Measurements from ENCODE around the gene ACTL7A. TPM values are rescaled to one million over a fixed set of nuclear protein-coding genes. Genes with fewer than 3 reads are reported as not detected.

ACTL7A gene
- total and polyA plus RNA-seq, 2 of the 13 experiments (the other 11 are each of a cell fraction or from before 2014, with no cell fraction given), result not detected

DNA sequence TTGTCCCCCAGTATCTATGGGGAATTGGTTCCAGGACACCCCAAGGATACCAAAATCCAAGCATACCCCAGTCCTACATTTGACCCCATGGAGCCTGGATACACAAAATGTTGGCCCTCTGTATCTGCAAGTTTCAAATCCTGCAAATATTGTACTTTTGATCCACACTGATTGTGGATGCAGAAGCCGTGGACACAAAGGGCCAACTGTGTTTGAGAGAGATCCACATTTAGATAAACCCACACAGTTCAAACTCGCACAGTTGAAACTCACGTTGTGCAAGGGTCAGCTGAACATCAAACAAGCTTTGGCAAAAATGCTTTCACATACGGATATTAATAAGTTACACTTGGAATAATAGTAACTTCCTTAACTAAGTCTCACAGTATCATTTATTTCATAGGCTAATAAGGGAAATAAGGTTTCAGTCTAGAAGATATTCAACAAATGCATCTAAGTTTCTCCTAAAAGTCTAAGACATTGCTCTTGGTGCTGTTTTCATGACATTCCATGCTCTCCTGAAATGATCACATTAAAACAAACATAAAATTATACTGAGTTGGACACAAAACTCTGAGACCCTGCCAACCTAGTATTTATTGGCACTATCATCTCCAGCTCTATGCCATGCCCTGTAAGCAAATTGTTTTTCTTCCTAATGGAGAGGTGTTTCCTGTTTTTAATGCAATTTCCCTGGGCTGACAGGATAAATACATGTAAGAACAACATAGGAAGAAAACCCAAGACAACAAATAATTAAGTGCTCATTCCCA, 32.3 kb downstream of the ACTL7A start (continued):
- TF ChIP-seq ZMYM2 (CRISPR knock-in tag; IDR thresholded peaks at IDR 0.05) (0 out of 2 replicates have a peak, but pooled peaks have one; percentile 9), ZSCAN30 (CRISPR knock-in tag; IDR thresholded peaks at IDR 0.05) (no peak)

DNA sequence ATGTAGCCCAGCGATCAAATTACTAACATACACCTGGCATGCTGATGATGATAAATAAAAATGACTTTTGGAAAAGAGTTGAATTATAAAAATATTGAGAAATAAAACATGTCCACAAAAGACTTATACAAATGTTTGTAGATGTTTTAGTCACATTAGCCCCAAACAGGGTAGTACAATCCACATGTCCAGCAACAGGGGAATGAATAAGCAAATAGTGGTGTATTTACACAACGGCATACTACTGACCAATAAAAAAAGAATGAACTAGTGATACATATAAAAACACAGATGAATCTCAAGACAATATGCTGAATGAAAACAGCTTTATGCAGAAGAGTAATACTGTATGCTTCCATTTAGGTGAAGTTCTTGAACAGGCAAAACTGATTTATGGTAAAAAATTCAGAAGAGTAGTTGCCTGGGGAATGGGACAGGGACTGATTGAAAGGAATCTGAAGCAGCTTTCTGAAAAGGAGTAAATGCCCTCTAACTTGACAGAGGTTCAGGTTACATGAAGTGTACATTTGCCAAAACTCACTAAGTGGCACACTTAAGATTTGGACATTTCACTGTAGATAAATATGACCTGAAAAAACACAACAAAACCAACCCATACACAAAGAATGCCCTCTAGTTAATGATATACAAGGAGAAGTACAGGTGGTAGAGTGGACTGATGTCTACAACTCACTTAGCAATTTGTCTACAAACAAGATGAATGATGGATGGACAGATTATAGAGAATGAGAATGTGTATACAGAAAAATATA, 35.4 kb downstream of the ACTL7A start:
- ATAC-seq (peak; percentile 8; the same call in 1 of the 3 replicates), FAIRE-seq (peak; percentile 21), DNase-seq (ENCODE audit: low spot score) (peak; percentile 18)
- Histone ChIP-seq H3K4me2 (ENCODE audit: low read depth, low read length) (no peak overlapping the region), H3K27me3 (ENCODE audit: control insufficient read depth in 1 of 2, insufficient read depth in 2 of 2, low read length in 2 of 2) (no peaks in the 10 kb centered on the region), H3K9me3 (ENCODE audit: low read length) (no peaks in the 10 kb centered on the region), H3K4me1 (ENCODE audit: insufficient read depth, low read length) (peaks cover 82% of the 10 kb centered on the region), H3K4me3 (replicated peaks in 1 of 3; ENCODE audit: insufficient read depth in 1 of 3, low read depth in 2 of 3, low read length in 3 of 3) (no peak overlapping the region), H2AFZ (ENCODE audit: low read length) (no peak overlapping the region), H3K9ac (ENCODE audit: insufficient read depth, low read depth, low read length) (no peak overlapping the region), H3K27ac (ENCODE audit: extremely low read length, insufficient read depth, low read length) (peak overlapping the region; percentile 55), H4K20me1 (ENCODE audit: insufficient read depth, low read length) (no peaks in the 10 kb centered on the region), H3K79me2 (ENCODE audit: insufficient read depth, low read length) (no peaks in the 10 kb centered on the region), H3K36me3 (replicated peaks in 1 of 2; ENCODE audit: control insufficient read depth in 1 of 2, insufficient read depth in 2 of 2, low read length in 2 of 2) (peaks cover 19 to 84% of the 10 kb centered on the region in 2 experiments)
- BruUV-seq (replicated peaks), result no TSS peak
- intact Hi-C loops (cut with micrococcal nuclease; ENCODE audit: unreplicated experiment), result no loop called here
- ChIA-PET POLR2A (interaction anchor here (3.2 kb wide), 1 partner anchor 12 kb away, joined by 20 read pairs; no protein-coding TSS in a partner anchor), CTCF (ENCODE audit: low intra/inter-chr PET ratio, low total read pairs) (no interaction called here)
- WGBS (ENCODE audit: low lambda C conversion rate), result 74% methylated on average over 2 of the region's 2 CpGs
- in situ Hi-C loops (cut with HindIII; ENCODE audit: extremely low pct_ligation_motif_present, low pct_unique_long_range_greater_than_20kb), result no loop called here
- TF ChIP-seq NR2F6 (IDR thresholded peaks at IDR 0.05), result peak; percentile 10; the same call in 1 of the 2 replicates
- TF ChIP-seq NR2F6 (CRISPR knock-in tag; IDR thresholded peaks at IDR 0.05), result no peak
- TF ChIP-seq TRAFD1 (CRISPR knock-in tag; IDR thresholded peaks at IDR 0.05; ENCODE audit: borderline replicate concordance), result no peak
- no peak for TF ChIP-seq ELF4 (CRISPR knock-in tag; IDR thresholded peaks at IDR 0.05; ENCODE audit: borderline replicate concordance)
- TF ChIP-seq YY1 (IDR thresholded peaks at IDR 0.05; ENCODE audit: insufficient read depth, insufficient replicate concordance, low read depth, low read length), result no peak
- TF ChIP-seq ARID5B (CRISPR knock-in tag; IDR thresholded peaks at IDR 0.05), result peak; percentile 47; the same call in 1 of the 2 replicates
- TF ChIP-seq, protein P1, sequence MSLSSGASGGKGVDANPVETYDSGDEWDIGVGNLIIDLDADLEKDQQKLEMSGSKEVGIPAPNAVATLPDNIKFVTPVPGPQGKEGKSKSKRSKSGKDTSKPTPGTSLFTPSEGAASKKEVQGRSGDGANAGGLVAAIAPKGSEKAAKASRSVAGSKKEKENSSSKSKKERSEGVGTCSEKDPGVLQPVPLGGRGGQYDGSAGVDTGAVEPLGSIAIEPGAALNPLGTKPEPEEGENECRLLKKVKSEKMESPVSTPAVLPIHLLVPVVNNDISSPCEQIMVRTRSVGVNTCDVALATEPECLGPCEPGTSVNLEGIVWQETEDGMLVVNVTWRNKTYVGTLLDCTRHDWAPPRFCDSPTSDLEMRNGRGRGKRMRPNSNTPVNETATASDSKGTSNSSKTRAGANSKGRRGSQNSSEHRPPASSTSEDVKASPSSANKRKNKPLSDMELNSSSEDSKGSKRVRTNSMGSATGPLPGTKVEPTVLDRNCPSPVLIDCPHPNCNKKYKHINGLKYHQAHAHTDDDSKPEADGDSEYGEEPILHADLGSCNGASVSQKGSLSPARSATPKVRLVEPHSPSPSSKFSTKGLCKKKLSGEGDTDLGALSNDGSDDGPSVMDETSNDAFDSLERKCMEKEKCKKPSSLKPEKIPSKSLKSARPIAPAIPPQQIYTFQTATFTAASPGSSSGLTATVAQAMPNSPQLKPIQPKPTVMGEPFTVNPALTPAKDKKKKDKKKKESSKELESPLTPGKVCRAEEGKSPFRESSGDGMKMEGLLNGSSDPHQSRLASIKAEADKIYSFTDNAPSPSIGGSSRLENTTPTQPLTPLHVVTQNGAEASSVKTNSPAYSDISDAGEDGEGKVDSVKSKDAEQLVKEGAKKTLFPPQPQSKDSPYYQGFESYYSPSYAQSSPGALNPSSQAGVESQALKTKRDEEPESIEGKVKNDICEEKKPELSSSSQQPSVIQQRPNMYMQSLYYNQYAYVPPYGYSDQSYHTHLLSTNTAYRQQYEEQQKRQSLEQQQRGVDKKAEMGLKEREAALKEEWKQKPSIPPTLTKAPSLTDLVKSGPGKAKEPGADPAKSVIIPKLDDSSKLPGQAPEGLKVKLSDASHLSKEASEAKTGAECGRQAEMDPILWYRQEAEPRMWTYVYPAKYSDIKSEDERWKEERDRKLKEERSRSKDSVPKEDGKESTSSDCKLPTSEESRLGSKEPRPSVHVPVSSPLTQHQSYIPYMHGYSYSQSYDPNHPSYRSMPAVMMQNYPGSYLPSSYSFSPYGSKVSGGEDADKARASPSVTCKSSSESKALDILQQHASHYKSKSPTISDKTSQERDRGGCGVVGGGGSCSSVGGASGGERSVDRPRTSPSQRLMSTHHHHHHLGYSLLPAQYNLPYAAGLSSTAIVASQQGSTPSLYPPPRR (CRISPR knock-in tag; IDR thresholded peaks at IDR 0.05; ENCODE audit: borderline replicate concordance), result 0 out of 2 replicates have a peak, but pooled peaks have one; percentile 15

All from HepG2 (cell line).